ENCODE measurements around the gene RBM28. TPM values are rescaled to one million over a fixed set of nuclear protein-coding genes. Genes with fewer than 3 reads are reported as not detected.

Gene RBM28, protein sequence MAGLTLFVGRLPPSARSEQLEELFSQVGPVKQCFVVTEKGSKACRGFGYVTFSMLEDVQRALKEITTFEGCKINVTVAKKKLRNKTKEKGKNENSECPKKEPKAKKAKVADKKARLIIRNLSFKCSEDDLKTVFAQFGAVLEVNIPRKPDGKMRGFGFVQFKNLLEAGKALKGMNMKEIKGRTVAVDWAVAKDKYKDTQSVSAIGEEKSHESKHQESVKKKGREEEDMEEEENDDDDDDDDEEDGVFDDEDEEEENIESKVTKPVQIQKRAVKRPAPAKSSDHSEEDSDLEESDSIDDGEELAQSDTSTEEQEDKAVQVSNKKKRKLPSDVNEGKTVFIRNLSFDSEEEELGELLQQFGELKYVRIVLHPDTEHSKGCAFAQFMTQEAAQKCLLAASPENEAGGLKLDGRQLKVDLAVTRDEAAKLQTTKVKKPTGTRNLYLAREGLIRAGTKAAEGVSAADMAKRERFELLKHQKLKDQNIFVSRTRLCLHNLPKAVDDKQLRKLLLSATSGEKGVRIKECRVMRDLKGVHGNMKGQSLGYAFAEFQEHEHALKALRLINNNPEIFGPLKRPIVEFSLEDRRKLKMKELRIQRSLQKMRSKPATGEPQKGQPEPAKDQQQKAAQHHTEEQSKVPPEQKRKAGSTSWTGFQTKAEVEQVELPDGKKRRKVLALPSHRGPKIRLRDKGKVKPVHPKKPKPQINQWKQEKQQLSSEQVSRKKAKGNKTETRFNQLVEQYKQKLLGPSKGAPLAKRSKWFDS
- total RNA-seq (2022) (61.5 and 63.8 TPM in 2 replicates), Bru-seq, nascent RNA (percentile 86 among the genes with signal in this experiment), BruChase-seq, experiment 1, labeled RNA remaining after a 6-hour chase (percentile 92 among the genes with signal in this experiment), BruChase-seq, experiment 2, labeled RNA remaining after a 2-hour chase (percentile 89 among the genes with signal in this experiment)
- long read RNA-seq, full-length matches to known transcripts, result 75 of 123 reads
- long read RNA-seq, partial matches to known transcripts, result 5 of 123 reads
- long read RNA-seq, other reads (novel, unspliced or antisense), result 43 of 123 reads

DNA sequence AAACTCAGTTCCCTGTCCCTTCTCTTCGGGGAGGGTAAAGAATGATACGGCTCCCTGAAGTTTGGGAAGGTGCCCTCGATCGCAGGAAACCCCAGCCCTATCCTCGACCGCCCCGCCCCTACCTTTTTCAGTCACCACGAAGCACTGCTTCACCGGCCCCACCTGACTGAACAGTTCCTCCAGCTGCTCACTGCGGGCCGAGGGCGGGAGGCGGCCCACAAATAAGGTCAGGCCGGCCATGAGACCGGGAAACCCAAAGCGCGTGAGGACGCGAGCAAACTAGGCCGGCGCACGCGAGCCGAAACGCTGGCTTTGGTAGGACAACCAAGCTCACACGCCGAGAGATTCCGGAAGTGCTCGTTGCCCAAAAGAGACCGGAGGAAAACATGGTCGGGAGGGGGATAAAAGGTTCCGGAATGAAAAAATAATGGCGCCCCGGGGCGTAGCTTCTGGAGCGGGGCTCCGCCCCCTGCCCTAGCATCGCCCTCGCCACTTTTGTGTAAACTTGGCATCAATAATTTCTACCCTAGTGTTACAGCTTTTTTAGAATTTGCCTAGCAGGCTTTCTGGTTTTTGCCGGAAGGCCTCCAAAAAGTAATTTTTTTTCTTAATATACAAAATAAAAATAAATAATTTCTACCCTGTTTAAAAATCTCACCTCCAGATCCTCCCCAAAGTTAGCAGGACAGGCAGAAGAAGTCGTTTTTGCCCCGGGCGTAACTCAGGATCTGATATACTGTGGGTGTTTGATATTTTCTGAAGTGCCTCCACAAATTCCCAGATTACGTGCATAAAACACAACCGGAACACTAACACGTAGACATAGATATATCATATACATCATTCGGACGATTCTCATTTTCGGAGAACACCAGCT is at the start of gene RBM28:
Gene RBM28 (minus strand): TSS at position 355 of the 877 bp plus-strand sequence. CDS start 115 bp downstream, at position 240.
- POLR2A ChIA-PET, result interaction anchor here (0.6 to 1.6 kb wide), 12 partner anchors 12 to 1375 kb away, joined by 3 to 7 read pairs (median 4); partner anchors contain the start of gene STRIP2
- TF ChIP-seq, protein P1, sequence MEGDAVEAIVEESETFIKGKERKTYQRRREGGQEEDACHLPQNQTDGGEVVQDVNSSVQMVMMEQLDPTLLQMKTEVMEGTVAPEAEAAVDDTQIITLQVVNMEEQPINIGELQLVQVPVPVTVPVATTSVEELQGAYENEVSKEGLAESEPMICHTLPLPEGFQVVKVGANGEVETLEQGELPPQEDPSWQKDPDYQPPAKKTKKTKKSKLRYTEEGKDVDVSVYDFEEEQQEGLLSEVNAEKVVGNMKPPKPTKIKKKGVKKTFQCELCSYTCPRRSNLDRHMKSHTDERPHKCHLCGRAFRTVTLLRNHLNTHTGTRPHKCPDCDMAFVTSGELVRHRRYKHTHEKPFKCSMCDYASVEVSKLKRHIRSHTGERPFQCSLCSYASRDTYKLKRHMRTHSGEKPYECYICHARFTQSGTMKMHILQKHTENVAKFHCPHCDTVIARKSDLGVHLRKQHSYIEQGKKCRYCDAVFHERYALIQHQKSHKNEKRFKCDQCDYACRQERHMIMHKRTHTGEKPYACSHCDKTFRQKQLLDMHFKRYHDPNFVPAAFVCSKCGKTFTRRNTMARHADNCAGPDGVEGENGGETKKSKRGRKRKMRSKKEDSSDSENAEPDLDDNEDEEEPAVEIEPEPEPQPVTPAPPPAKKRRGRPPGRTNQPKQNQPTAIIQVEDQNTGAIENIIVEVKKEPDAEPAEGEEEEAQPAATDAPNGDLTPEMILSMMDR (IDR thresholded peaks at IDR 0.05; ENCODE audit: unreplicated experiment), result no peak
- Mint-ChIP-seq H3K36me3 (ENCODE audit: insufficient read depth, unreplicated experiment) (peaks cover 19% of the 10 kb centered on the region), H3K27me3 (ENCODE audit: insufficient read depth, unreplicated experiment) (peaks cover 7% of the 10 kb centered on the region), H3K4me1 (ENCODE audit: insufficient read depth, unreplicated experiment) (peaks cover 8% of the 10 kb centered on the region), H3K27ac (ENCODE audit: low read depth, unreplicated experiment) (peak within 1 kb of the TSS; percentile 96), H3K9me3 (ENCODE audit: unreplicated experiment) (no peaks in the 10 kb centered on the region), H3K4me3 (ENCODE audit: unreplicated experiment) (peak within 1 kb of the TSS; percentile 94)
- DNase-seq (ENCODE audit: unreplicated experiment), result peak; percentile 95
- no TSS peak for BruUV-seq (replicated peaks)
- intact Hi-C loops (cut with micrococcal nuclease), result no loop called here
- CTCF ChIA-PET, result interaction anchor here (0.6 to 8.8 kb wide), 14 partner anchors 9 to 773 kb away, joined by 3 to 372 read pairs (median 5); partner anchors contain the start of gene HILPDA

DNA sequence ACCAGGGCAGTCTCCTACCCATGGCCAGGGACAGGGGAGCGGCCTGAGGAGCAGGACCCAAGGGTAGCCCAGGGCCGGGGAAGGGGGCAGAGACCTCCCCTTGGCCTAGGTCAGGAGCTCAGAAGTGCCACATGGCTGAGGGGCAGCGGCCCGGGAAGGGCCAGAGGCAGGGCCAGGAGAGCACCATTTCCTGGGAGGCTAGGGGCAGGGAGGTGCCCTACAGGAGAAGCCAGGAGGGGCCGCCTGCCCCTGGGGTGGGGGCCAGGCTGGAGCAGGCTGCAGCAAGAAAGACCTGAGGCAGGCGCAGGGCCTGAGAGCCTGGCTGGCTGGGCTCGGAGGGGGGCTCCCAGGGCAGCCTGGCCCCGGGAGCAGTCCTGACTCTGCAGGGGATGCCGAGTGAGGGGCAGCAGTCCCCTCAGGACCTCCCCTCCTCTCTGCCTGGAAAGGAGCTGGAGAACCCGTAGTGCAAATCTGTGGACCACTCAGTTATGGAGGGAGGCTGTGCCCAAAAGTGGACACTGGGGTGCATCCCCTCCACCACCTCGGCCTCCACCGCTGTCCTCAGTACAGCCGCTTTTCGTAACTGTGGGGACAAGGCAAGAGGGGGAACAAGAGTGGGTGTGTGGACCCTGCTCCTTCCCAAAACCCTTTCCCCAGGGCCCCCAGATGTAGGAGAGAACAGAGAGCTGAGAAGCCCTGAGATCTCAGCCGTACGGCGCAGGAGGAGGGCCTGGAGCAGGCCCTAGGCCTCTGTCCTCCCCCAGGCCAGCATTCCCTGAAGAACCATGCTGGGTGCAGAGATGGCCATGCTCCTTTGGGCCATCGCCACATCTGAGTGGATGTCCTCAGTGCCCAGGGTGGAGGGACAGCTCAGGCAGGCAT is 49.0 kb upstream of the RBM28 start:
- Mint-ChIP-seq H3K9me3 (ENCODE audit: unreplicated experiment) (no peaks in the 10 kb centered on the region), H3K36me3 (ENCODE audit: insufficient read depth, unreplicated experiment) (peaks cover 30% of the 10 kb centered on the region), H3K27ac (ENCODE audit: low read depth, unreplicated experiment) (no peak overlapping the region), H3K27me3 (ENCODE audit: insufficient read depth, unreplicated experiment) (no peaks in the 10 kb centered on the region), H3K4me3 (ENCODE audit: unreplicated experiment) (no peak overlapping the region), H3K4me1 (ENCODE audit: insufficient read depth, unreplicated experiment) (peaks cover 4% of the 10 kb centered on the region)
- TF ChIP-seq, protein P1 (IDR thresholded peaks at IDR 0.05; ENCODE audit: unreplicated experiment), result no peak
- POLR2A ChIA-PET, result no interaction called here
- intact Hi-C loops (cut with micrococcal nuclease), result no loop called here
- CTCF ChIA-PET, result interaction anchor here (0.6 to 14.9 kb wide), 4 partner anchors 11 to 45 kb away, joined by 3 to 372 read pairs (median 26); partner anchors contain the start of gene RBM28
- BruUV-seq (replicated peaks), result no TSS peak
- DNase-seq (ENCODE audit: unreplicated experiment), result no peak

DNA sequence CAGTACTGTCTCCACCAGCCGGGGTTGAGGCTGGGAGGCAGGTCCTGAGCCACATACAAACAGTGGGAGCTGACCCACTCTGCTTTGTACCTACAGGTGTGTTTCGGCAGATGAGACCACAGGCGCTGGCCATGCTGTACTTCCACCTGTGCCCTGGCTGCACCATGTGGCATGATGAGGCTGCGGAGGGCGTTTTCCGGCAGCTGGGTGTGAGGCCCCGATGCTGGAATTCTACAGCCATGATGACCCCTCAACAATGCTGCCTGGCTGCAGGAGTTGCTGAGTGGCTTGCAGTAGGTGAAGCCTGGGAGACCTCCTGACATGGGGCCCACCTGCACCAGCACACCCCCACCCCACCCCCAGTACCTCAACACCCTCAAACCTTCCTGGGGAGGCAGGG is 48.1 kb upstream of the RBM28 start:
- no peak overlapping the region for H3K4me3 Mint-ChIP-seq (ENCODE audit: unreplicated experiment)

More for the DNA sequence above, 48.1 kb upstream of the RBM28 start:
- H3K27me3 Mint-ChIP-seq (ENCODE audit: insufficient read depth, unreplicated experiment), result no peaks in the 10 kb centered on the region
- H3K27ac Mint-ChIP-seq (ENCODE audit: low read depth, unreplicated experiment), result no peak overlapping the region
- DNase-seq (ENCODE audit: unreplicated experiment), result no peak
- TF ChIP-seq, protein P1 (IDR thresholded peaks at IDR 0.05; ENCODE audit: unreplicated experiment), result no peak
- peaks cover 23% of the 10 kb centered on the region for H3K36me3 Mint-ChIP-seq (ENCODE audit: insufficient read depth, unreplicated experiment)
- ChIA-PET CTCF (interaction anchor here (0.6 to 14.9 kb wide), 9 partner anchors 7 to 957 kb away, joined by 3 to 372 read pairs (median 3); partner anchors contain the start of gene RBM28), POLR2A (no interaction called here)
- H3K9me3 Mint-ChIP-seq (ENCODE audit: unreplicated experiment), result no peaks in the 10 kb centered on the region
- intact Hi-C loops (cut with micrococcal nuclease), result no loop called here
- BruUV-seq (replicated peaks), result no TSS peak
- H3K4me1 Mint-ChIP-seq (ENCODE audit: insufficient read depth, unreplicated experiment), result peaks cover 6% of the 10 kb centered on the region

All from MCF 10A (cell line).